Loucy (cell line): ENCODE measurements around the gene BRAF.

Source experiments
- CTCF ChIP-seq: fragments of 200-600 bp; sonication (generic); conservative IDR thresholded peaks from 2 replicates; pipeline ENCODE4 v1.5.1; 2014; ENCODE audit warnings: mild to moderate bottlenecking, antibody characterized with exemption, low read length
- EZH2phosphoT487 ChIP-seq: fragments of 200-600 bp; IDR thresholded peaks from 2 replicates; pipeline ENCODE4 v1.6.1; 2018; ENCODE audit warnings: antibody characterized with exemption, mild to moderate bottlenecking, moderate library complexity, borderline replicate concordance

- TF ChIP-seq CTCF (peak; percentile 78), EZH2phosphoT487 (no peak)
Observed at GRCh38 chr7:140810830-140811556, 113.7 kb downstream of the BRAF start.
